ENCODE measurements around the gene TMEM179. TPM values are rescaled to one million over a fixed set of nuclear protein-coding genes. Genes with fewer than 3 reads are reported as not detected.

The TMEM179 gene
- total and polyA plus RNA-seq, 2 of the 8 experiments (the other 6 are each of a cell fraction or from before 2014, with no cell fraction given) = 2.9 to 4.0 TPM

DNA sequence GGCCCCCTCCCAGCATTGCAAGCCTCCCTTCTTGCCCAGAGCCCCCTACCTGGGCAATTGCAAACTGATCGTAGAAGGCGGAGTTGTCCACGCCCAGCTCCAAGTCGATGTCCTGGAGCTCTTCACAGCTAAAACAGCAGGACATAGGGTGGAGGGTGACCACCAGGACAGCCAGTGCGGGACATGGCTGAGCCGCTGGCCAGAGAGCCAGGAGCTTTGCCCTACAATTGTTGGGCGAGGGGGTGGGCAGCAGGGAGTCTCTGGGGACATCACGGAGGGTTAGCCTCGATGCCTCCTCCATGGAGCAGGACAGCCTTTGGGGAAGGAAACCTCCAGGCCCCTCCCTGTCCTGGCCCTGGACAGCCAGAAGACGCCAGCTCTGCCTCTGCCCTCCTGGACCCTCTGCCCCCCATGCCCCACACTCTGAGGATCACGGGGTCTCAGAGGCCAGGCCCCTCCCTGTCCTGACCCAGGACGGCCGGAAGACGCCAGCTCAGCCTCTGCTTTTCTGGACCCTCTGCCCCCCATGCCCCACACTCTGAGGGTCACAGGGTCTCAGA lies 9.4 kb downstream of the TMEM179 start (continued):
- TF ChIP-seq SIRT6 (IDR thresholded peaks at IDR 0.05; ENCODE audit: low read length) = no peak
- no peak for TF ChIP-seq CTBP2 (IDR thresholded peaks at IDR 0.05; ENCODE audit: borderline replicate concordance, insufficient read depth, insufficient read length, low read length)
- no peak for TF ChIP-seq CEBPB (IDR thresholded peaks at IDR 0.05; ENCODE audit: low read depth, low read length)
- TF ChIP-seq RFX5 (IDR thresholded peaks at IDR 0.05; ENCODE audit: borderline replicate concordance, low read depth, low read length) = no peak
- TF ChIP-seq CREB1 (IDR thresholded peaks at IDR 0.05) = no peak
- TF ChIP-seq FOSL1 (IDR thresholded peaks at IDR 0.05; ENCODE audit: insufficient read depth, low read depth, low read length) = no peak

Measured in H1 (cell line).